Suprapubic skin (tissue), 4 donors: ENCODE data around the gene PLB1. TPM values are rescaled to one million over a fixed set of nuclear protein-coding genes. Genes with fewer than 3 reads are reported as not detected.

Experiments used
- DNase-seq, 2 donors: peaks; one replicate each; pipeline ENCODE4 v3.0.0-alpha.2; 2019; ENCODE audit warnings: low spot score in 2 of 2
- H3K27ac ChIP-seq: fragments of 200-600 bp; sonication (generic); one replicate; pipeline ENCODE4 v1.5.1; 2019
- H3K27me3 ChIP-seq: fragments of 200-600 bp; sonication (generic); one replicate; pipeline ENCODE4 v1.5.1; 2019
- H3K36me3 ChIP-seq: fragments of 200-600 bp; sonication (generic); one replicate; pipeline ENCODE4 v1.5.1; 2019
- H3K4me1 ChIP-seq: fragments of 200-600 bp; sonication (generic); one replicate; pipeline ENCODE4 v1.5.1; 2019
- H3K4me3 ChIP-seq: fragments of 200-600 bp; sonication (generic); one replicate; pipeline ENCODE4 v1.5.1; 2019; ENCODE audit warnings: mild to moderate bottlenecking
- H3K9me3 ChIP-seq: fragments of 200-600 bp; sonication (generic); one replicate; pipeline ENCODE4 v1.5.1; 2019
- EP300 ChIP-seq: sonication (generic); formaldehyde crosslinking; IDR thresholded peaks from one replicate; pipeline ENCODE4 v1.6.1; 2017; ENCODE audit warnings: antibody characterized with exemption
- POLR2A ChIP-seq, 2 donors: fragments of 450-650 bp; IDR thresholded peaks; one replicate each; pipeline ENCODE4 v1.6.1; 2017; ENCODE audit warnings: antibody characterized with exemption in 2 of 2, mild to moderate bottlenecking in 2 of 2, moderate library complexity in 2 of 2
- POLR2AphosphoS5 ChIP-seq, 3 donors: sonication (generic); formaldehyde crosslinking; IDR thresholded peaks; one replicate each; pipeline ENCODE4 v1.6.1; 2017; ENCODE audit warnings: antibody characterized with exemption in 3 of 3
- WGBS: methylation state at CpG from one replicate; pipeline ENCODE4 v1.1.5; 2018; 5-methylcytosine and 5-hydroxymethylcytosine counted together
- total RNA-seq, 4 donors: library from RNA; depleted of rRNA; stranded (reverse); fragments of >200 nt; gene quantifications; one replicate each; pipeline ENCODE4 v1.1.0, GENCODE V29; 2016
- TF ChIP-seq, protein P1 (sequence below), 2 donors: fragments of 200-600 bp in 1 of 2; fragments of 450-650 bp in 1 of 2; sonication (generic) in 1 of 2; IDR thresholded peaks; one replicate each; pipeline ENCODE4 v1.5.1; 2016 to 2019; ENCODE audit warnings: antibody characterized with exemption in 2 of 2, mild to moderate bottlenecking in 1 of 2, moderate library complexity in 1 of 2

PLB1 gene
- total RNA-seq, 4 donors from 2014 or later, result 3.9 to 21.6 (median 9.1) TPM

DNA sequence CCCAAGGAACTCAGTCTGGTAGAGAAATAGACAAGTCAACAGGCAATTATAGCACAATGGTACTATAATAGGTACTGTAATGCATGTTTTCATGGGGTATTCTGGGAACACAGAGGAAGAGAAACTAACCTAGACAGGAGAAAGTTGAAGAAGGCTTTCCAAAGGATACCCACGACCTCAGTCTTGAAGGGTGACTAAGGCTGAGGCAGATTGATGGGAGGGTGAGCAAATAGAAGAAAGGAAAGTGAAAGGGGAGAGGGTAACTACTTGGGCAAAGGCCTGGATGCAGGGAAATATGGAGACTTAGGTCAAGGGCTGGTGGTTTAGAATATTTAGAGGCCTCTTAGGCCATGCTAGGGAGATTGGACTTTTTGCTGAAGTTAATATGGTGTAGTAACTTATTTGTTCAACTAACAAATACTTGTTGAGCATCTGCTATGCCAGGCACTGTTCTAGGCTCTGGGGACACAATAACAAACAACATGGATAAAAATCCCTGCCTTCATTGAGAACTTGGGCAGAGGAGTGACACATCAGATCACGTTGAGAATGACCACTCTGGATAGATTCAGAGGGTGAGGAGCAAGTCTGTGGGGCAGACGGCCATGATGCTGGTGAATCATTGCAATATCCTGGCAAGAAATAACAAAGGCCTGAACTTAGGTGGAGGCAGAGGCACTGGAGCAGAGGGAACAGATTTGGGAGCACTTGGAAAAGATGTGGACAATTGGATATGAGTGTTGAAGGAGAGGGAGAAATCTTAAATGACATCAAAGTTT lies 56.4 kb downstream of the PLB1 start:
- no peak for DNase-seq
- WGBS, result 64% methylated on average over 3 of the region's 3 CpGs
- TF ChIP-seq, protein P1, sequence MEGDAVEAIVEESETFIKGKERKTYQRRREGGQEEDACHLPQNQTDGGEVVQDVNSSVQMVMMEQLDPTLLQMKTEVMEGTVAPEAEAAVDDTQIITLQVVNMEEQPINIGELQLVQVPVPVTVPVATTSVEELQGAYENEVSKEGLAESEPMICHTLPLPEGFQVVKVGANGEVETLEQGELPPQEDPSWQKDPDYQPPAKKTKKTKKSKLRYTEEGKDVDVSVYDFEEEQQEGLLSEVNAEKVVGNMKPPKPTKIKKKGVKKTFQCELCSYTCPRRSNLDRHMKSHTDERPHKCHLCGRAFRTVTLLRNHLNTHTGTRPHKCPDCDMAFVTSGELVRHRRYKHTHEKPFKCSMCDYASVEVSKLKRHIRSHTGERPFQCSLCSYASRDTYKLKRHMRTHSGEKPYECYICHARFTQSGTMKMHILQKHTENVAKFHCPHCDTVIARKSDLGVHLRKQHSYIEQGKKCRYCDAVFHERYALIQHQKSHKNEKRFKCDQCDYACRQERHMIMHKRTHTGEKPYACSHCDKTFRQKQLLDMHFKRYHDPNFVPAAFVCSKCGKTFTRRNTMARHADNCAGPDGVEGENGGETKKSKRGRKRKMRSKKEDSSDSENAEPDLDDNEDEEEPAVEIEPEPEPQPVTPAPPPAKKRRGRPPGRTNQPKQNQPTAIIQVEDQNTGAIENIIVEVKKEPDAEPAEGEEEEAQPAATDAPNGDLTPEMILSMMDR (IDR thresholded peaks at IDR 0.05), result no peak
- no peak for TF ChIP-seq POLR2A (IDR thresholded peaks at IDR 0.05)
- TF ChIP-seq POLR2AphosphoS5 (IDR thresholded peaks at IDR 0.05), result no peak
- no peak for TF ChIP-seq EP300

DNA sequence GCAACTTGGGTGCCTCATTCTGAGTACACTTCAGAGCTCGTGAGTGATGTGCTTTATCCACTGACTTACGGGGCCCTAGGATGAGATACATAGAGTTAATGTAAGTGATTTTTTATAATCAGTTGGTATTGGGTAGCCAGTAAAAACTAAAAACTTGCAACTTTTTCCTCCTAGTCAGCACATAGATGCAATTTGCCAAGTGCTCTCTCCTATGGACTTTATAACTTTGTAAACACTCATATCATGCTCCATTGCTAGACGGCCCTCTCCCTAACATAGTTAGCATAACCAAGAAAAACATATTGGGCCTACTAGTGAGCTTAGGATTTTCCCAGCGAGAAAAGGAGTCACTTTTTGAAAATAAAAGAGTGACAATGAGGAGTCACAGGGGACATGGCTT lies 60.4 kb downstream of the PLB1 start:
- Histone ChIP-seq H3K27me3 (no peaks in the 10 kb centered on the region), H3K27ac (no peak overlapping the region), H3K4me1 (peaks cover 4% of the 10 kb centered on the region), H3K36me3 (no peaks in the 10 kb centered on the region), H3K9me3 (no peaks in the 10 kb centered on the region), H3K4me3 (no peak overlapping the region)
- TF ChIP-seq, protein P1 (IDR thresholded peaks at IDR 0.05), result no peak
- no peak for TF ChIP-seq POLR2A (IDR thresholded peaks at IDR 0.05)
- DNase-seq, result no peak
- WGBS, result 91% methylated on average over 4 of the region's 4 CpGs

More for the DNA sequence above, 56.4 kb downstream of the PLB1 start:
- H3K27me3 ChIP-seq, result no peaks in the 10 kb centered on the region
- H3K4me3 ChIP-seq, result no peak overlapping the region
- H3K36me3 ChIP-seq, result no peaks in the 10 kb centered on the region
- no peak overlapping the region for H3K27ac ChIP-seq
- H3K9me3 ChIP-seq, result no peaks in the 10 kb centered on the region
- H3K4me1 ChIP-seq, result peaks cover 11% of the 10 kb centered on the region

DNA sequence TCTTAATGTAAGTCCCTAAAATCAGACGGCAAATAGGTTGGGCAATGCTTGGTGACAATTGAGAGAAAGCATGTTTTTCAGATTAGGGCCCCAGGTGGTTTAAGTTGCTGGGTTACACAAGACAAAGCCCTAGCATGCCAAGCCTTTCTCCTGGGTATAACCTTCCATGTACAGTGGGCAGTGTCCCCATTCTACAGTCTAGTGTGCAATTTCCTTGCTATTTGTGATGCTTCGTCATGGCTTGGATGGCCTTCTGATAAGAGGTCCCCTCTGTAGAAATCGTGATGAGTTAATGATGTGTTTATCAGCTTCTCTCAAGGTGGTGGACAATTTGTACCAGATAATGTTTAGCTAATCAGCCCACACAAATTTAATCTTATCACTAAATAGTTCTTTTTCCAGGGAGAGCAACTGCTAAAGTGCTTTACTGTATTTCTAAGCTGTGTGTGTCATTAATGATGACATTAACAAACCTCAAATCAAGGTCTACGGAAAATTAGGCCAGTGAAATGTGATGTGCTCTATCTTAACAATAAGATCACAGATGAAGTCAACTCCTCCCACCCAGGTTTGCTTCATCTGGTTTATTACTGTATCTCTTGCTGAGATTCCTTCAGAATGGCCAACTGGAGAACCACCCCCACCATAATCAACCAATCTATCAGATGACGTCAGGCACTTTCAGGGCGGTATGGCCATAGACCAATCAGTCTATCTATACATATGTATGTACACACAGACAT lies 61.7 kb downstream of the PLB1 start:
- H3K36me3 ChIP-seq, result no peaks in the 10 kb centered on the region
- no peaks in the 10 kb centered on the region for H3K27me3 ChIP-seq
- peaks cover 4% of the 10 kb centered on the region for H3K4me1 ChIP-seq
- no peak for TF ChIP-seq POLR2A (IDR thresholded peaks at IDR 0.05)
- WGBS, result 86% methylated on average over 6 of the region's 6 CpGs
- no peaks in the 10 kb centered on the region for H3K9me3 ChIP-seq
- no peak for DNase-seq
- H3K4me3 ChIP-seq, result no peak overlapping the region
- no peak overlapping the region for H3K27ac ChIP-seq

DNA sequence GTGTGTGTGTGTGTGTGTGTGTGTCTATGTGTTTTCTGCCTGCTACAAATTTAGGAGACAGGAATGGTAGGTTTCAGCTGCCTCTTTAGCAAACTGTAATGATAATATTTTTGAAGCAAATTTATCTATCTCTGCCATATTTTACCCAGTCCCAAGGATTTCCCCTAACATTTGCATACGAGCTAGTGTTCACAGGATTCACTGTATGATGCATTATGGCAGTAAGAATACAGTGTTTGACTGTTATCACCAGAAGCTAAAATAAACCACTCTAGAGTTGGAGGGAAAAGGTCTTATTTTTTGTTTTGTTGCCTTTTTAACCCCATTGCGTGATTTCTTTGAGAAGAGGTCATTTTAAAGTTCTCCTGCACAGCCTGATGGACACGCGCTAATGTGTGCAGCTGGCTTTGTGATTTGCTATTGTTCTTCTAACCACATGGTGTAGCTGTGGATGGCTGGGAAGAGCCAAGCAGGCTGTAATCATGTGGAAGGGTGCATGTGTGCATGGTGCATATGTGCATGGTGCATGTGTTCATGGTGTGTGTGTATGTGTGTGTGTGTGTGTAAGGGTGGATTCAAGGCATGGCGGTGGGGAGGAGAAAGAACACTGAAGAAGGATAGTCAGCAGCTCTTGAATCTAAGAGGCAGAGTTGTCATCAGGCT lies 62.4 kb downstream of the PLB1 start:
- DNase-seq, result no peak
- no peak overlapping the region for H3K27ac ChIP-seq
- no peaks in the 10 kb centered on the region for H3K36me3 ChIP-seq
- H3K27me3 ChIP-seq, result no peaks in the 10 kb centered on the region
- H3K4me3 ChIP-seq, result no peak overlapping the region
- TF ChIP-seq POLR2A (IDR thresholded peaks at IDR 0.05) (no peak), EP300 (no peak), POLR2AphosphoS5 (IDR thresholded peaks at IDR 0.05) (no peak)
- TF ChIP-seq, protein P1 (IDR thresholded peaks at IDR 0.05), result no peak
- WGBS, result 91% methylated on average over 5 of the region's 5 CpGs
- peaks cover 4% of the 10 kb centered on the region for H3K4me1 ChIP-seq
- no peaks in the 10 kb centered on the region for H3K9me3 ChIP-seq

DNA sequence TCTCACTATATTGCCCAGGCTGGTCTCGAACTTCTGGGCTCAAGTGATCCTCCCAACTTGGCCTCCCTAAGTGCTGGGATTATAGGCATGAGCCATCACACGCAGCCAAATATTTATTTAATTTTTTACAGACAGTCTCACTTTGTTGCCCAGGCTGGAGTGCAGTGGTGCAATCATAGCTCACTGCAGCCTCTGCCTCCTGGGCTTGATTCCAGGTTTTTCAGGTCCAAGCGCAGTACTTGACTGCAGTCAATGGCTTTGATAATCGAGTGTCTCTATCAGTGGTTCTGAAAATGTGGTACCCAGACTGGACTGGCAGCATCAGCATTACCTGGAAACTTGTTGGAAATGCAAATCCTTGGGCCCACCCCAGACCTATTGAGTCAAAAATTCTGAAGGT lies 63.1 kb downstream of the PLB1 start:
- H3K9me3 ChIP-seq, result no peaks in the 10 kb centered on the region
- H3K27ac ChIP-seq, result no peak overlapping the region
- no peaks in the 10 kb centered on the region for H3K36me3 ChIP-seq
- 58% methylated on average over 4 of the region's 4 CpGs for WGBS
- no peaks in the 10 kb centered on the region for H3K27me3 ChIP-seq
- no peak for DNase-seq
- peaks cover 4% of the 10 kb centered on the region for H3K4me1 ChIP-seq
- TF ChIP-seq EP300, result no peak
- TF ChIP-seq POLR2A (IDR thresholded peaks at IDR 0.05), result no peak
- TF ChIP-seq POLR2AphosphoS5 (IDR thresholded peaks at IDR 0.05), result no peak
- TF ChIP-seq, protein P1 (IDR thresholded peaks at IDR 0.05), result no peak
- H3K4me3 ChIP-seq, result no peak overlapping the region
